GM21367 (cell line): ENCODE measurements around the gene SKI.
A peak's percentile ranks its signal among the peaks of the same experiment; 100 is the strongest.
"Not testable (repeated sequence)": the region's sequence is repeated elsewhere in the genome, so short reads cannot be mapped to it uniquely, and the experiment has no call there.

ENCODE experiments used
- ATAC-seq: cut with Tn5 transposase; IDR thresholded peaks from one replicate; pipeline ENCODE4 v1.9.1; 2021; ENCODE audit not compliant: unreplicated experiment

SKI gene

DNA sequence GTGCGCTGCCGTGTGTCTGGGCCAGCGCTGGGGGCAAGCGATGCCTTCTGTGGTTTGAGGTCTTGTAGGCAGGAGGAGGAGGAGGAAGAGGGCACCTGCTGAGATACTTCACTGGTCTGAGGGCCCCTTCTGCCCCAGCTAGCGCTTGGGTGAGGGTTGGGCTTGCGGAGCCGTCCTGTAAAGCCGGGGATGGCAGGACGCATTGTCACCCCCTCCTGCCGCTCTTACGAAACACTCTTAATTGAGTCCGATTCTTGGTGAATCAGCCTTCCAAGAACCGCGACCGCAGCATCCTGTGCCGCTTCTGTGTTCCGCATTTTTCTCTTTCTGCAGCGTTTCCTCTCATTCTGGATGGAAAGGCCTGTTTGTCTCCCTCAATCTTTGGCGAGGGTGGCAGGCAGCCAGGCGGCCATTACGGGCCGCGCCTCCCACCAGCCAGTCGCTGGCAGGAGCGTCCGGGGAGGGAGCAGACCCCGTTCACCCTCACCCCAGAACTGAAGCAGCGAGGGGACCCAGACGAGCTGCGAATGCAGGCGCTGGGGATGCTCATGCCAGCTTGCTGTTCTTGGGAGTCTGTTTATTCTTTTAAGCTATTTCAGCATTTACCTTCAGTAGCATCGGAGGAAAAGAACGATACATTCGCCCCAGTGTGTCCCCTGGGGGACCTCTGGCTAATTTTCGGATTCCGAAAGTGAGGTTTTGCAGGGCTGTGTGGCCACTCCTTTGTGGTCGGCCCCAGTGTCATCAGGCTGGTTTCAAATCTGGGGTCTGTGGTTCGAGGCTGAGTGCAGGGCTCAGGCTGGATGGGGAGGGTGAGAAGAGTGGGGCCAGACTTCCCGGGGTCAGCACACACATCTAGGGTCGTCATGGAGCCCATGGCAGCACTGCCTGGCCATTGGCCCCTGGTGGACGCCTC, 62.7 kb downstream of the SKI start:
- ATAC-seq = peak; percentile 40

DNA sequence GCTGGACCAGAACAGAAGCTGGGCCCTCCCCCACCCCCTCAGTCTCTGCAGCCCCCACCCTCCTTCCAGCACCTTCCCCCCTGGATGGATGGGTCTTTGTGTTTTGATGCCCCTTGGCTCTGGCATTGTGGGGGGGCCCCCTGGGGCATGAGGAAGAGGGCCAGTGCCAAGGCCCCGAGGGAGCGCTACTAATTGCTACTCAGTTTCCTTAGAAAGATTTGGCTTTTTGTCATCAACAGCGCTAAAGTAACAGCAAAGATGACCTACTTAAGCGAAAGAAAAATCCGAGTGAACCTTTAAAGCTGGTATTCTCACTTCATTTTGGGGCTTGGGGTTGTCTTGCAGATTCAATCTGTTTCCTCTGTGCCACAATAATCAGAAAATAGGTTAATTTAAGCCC, 63.5 kb downstream of the SKI start:
- ATAC-seq = no peak

DNA sequence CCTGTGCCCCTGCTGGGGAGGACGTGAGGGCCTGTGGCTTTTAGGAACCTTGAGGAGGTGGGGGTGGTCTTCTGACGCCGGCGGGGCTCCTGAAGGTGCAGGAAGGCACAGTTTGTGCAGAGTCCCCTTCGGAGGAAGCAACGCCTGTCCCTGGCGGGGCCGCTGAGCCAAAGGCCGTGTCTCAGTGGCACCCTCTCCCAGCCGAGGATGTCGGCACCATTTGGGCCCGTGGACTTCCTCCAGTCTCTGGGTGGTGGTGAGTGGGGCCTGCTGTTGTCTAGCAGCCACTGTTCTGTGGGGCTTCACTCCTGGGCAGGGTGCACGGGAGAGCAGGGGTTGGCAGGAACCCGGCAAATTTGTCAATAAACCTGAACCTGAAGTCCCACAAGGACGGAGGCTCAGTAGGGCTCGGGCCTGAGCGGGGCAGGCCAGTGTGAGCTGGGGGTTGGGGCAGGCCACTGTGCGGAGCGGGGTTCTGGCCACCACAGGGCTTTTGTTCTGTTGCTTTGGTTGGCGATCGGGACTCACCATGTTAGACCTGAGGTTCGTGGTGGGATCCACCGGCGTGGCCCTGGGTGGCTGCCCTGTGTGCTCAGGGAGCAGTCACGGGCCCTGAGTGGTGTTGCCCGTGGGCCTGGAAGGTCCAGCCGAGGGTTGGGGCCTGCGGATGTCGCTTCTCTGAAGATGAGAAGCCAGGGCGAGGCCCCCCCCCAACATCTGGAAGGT, 64.8 kb downstream of the SKI start:
- no peak for ATAC-seq

DNA sequence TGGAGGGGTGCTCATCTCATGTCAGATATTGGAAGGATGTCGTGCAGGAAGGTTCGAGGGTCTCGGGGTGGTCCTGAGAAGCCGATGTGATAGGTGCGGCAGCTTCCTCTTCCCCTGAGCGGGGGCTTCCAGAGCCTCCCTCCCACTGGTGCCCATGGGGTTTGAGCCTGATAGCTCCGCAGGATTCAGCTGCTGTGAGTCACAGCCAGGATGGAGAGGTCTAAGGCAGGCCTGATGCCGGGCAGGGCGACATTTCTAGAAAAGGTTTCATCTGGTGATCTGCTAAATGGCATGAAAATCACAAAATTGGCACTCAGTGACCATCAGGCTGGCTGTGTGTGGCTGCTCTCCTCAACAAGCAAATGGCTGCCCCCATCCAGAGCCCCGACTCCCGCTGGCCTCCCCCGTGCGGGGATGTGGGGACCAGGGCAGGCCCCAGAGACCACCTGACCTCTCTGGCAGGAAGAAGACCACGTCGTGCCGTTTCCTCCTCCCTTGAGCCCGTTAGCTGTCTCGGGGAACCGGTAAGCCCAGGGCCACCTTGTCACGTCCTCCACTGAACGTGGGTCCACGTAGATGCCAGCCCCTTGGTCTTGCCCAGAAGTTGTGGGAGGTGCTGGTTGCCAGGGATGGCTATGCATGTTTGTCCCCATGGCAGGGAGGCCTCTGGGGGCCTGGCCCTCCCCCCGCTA, 66.1 kb downstream of the SKI start:
- ATAC-seq = no peak

DNA sequence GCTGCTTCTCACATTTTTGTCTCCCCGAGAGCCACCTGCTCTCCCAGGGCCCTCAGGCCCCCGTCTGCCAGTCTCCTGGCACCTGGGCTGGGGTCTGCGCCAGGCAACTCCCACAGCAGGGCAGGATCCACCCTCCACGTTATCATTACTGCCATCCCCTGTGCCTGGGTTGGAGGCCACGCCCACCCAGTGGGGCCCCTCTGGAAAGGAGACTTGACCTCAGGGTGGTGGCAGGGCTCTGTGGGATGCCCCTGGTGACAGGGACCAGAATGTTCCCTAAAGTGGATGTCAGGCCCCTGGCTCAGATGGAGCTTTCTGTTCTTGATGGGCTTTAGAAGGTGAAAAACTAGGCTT, 66.6 kb downstream of the SKI start:
- ATAC-seq = no peak

DNA sequence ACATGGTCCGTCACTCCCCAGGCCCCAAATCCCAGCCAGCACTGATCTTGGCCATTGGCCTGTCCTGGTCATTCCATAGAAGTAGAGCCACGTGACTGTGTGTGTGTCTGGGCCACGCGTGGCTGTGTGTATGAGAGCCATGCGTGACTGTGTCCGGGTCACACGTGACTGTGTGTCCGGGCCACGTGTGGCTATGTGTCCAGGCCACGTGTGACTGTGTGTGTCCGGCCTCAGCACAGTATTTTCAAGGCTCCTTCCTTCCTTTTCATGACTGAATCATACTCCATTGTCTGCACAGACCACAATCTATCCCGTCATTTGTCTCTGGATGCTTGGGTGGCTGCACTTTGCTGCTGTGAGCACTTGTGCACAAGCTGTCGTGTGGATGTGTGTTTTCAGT, 67.4 kb downstream of the SKI start:
- ATAC-seq = no peak

DNA sequence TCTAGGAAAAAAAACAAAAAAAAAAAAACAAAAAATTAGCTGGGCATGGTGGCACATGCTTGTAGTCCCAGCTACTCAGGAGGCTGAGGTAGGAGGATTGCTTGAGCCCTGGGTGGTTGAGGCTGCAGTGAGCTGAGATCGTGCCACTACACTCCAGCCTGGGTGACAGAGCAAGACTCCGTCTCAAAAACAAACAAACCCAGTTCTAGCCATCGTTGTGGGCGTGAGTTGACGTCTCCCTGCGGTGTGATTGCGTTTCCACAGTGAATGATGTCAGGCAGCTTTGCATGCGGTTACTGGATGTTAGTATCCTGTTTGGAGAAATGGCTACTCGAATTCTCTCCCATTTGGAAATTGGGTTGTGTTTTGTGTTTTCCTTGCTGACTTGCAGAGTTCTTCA, 68.1 kb downstream of the SKI start:
- ATAC-seq = not testable (repeated sequence)

DNA sequence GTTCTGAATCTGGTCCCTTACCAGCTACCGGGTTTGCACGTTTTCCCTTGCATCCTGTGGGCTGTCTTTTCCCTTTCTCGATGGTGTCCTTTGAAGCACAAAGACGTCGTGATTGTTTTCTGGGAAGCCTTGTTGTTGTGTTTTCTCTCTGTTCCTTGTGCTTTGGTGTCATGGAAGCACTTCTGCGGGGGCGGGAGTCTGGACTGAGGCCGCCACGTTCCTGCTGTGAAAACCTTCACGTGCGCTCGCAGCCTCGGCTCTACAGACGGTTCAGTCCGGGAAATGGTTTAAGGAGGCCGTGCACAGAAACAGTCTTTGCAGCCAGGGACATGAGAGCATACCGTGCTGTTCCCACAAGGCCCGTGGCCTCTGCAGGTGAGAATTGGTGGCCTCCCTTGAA, 68.5 kb downstream of the SKI start:
- ATAC-seq = no peak

DNA sequence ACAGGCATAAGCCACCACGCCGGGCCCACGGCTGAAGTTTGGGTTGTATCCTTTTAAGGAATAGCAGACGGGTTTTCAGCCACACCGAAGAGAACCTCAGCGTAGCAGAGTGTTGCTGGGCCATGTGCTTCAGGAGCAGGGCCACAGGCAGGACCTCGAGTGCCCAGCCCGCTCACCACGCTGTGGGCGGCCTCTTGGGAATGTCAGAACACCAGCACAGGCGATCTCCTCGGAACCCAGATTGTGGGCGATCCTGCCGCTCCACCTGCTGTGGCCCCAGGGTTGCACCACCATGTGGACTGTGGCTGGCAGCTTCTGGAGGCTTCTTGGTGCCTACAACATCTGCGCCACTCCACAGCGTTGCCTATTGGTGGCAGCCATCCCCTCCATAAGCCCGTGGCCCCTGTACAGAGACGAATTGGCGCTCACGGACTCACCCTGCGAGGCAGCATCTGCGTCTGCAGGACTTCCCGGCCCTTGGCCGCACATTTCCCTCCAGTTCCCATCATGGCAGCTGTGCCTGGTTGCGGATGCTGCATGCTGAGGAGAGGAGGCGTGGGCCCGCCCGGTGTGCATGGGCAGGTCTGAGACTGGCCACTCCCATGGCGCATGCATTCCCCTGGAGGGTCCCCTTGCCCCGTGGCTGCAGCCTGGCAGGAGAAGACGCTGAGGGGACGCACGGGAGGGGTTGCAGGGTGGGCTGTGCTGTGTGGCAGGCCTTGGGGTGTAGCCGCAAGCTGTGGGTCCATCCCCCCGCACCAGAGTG, 69.3 kb downstream of the SKI start:
- no peak for ATAC-seq

DNA sequence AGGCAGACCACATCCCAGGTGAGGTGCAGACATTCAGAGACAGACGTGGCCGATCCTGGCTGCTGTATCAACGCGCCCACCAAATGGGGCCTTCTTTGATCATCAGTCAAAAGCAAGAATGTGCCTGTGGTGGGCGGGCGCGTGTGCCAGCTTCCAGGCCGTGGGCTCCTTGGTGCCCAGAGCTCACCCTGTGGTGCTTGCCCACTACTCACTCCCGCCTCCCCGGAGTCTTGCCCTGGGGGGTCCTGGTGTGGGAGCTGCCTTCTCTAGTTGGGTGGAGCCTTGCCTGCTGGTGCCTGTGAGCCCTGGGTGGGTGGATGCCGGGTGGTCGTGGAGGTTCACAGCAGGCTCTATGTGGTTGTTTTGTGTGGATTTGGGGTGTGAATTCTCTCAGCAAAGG, 70.6 kb downstream of the SKI start:
- no peak for ATAC-seq

DNA sequence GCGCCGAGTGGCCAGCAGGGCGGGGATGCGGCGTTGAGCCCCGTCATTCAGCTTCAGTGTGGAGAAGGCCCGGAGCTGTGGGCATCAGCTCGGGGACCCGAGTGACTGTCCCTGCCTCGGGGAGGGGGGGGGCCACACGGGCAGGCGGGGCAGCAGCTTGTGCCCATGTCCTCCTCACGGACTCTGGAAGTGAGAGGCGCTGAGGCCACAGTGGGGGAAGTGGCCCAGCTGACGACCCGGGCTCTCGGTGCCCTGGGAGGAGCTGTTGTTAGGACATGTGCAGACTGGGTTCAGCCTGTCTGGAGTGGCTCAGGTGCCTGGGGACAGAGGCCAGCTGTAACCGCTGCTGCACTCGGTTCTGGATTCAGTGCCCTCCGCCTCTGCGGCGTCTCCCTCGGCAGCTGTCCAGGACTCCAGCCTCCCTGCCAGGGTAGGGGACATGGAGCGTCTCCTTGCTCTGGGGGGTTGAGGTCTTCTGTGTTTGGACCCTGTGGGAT, 71.1 kb downstream of the SKI start:
- no peak for ATAC-seq

DNA sequence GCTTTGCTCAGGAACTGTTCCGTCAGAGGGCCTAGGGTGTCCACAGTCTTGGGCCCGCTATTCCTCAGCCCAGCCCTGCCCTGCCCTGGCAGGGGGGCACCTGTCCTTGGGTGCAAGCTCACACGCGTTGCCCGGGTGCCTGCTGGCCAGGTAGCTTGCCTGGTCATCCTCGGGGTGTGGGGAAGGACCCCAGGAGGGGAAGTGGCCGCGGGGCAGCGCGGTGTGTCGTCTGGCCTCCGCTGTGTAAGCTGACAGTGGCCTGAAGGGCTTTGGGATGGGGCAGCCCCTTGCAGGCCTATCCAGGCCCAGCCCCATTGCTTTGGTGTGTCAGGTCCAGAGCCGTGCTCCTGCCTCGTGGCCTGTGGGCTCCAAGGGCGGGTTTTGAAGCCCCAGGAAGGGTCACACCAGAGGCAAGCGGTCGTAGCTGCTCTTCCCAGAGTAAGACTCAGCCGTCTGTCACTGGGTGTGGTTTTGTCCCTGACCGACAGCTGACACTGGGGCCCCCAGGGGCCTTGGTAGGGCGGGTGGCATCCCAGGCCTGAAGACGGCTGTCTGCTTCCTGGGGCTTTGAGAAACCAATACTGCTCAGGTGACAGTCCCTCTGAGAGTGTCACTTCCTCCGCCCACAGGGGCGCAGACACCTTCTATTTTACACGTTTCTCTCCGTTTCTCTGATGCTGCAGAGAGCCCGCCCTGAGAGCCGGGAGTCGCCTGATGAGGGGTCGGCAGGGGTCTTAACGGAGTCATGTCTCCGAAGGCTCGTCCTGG, 72.1 kb downstream of the SKI start:
- ATAC-seq = peak; percentile 75

DNA sequence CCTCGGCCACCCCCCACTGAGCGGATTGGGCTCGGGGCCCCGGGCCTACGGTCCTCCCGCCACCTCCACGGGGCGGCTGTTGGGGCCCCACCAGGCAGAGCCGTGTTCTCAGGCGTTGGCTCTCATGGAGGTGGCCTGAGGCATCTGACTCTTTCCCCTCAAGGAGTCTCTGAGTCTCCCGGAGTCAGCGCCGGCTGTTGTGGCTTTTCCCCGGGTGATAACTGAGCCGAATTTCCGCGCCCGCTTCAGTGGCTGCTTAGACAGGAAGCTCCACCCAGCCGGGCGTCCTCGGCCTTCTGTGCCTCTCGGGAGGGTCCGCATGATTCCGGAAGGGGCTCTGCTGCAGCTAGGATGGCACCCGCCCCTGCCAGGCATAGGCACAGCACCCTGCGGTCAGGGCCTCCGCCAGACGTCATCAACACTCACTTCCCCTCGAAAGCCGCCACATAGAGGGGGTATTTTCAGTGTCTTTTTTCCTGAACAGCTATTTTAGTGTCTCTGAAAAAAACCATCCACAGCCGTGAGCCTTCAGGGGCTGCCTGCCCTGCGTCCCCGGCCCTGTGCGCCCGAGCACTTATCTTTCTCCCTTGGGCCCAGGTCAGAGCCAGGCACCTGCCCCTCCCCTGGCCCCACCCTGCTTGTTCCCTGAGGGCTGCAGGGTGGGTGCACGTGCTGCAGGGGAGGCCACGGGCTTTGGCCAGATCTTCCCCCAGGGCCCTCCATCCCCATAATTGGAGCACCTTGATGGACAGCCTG, 72.9 kb downstream of the SKI start:
- ATAC-seq = peak; percentile 52

DNA sequence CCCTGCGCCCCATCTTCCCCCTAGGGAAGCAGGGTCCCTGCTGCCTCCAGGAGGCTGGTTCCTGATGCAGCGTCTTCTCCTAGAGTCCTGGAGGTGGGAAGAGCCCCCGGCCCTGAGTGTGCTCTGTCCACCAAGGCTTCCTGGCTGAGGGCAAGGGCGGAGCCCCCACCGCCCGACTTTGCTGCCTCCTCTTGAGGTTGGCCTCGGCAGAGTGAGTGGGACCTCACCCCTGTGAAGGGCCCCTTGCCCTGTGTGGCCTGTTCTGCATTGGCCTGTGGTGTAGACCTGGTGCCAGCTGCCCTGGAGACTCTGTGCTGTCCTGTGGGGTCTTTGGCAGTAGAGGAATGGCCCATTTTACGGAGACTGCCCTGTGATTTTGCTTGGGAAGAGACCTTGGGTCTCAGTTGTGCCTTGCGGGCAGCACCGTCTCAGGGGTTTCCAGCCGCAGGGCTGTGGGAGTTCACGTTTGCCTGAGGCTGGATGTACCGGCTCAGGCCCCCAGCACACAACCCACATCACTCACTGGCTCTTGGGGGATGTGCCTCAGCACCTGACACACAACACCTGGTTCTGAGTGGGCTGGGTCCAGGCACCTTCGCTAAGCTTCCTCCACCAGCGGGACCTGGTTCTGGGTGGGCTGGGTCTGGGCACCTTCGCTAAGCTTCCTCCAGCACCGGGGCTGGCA, 73.6 kb downstream of the SKI start:
- no peak for ATAC-seq

DNA sequence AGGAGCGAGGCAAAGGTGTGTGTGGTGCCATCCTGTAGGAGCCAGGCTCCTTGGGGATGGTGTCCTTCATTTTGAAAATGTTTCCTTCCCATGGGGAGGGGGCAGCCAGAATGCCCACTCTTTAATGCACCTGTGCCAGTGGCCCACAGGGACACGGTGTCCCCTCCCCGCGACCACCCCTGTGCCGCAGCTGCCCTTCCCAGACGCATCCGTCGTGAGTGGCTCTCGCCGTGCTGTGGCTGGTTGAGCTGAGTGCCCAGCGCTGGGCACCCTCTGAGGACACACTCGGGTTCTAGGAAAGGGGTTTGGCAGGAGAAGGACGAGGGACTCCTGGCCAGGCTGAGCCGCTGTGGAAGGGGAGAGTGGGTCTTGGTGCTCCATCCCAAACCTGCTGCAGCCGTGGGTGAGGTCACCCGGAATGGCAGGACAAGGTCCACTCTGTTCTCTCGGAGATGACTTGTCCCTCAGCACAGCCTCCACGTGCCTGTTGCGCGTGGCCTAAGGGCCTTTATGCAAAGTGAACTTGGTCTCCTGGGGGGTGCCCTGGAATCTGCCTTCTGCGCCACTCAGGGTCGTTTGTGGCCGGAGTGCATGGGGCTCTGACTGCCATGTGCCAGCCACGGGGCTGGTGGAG, 74.3 kb downstream of the SKI start:
- ATAC-seq = no peak

DNA sequence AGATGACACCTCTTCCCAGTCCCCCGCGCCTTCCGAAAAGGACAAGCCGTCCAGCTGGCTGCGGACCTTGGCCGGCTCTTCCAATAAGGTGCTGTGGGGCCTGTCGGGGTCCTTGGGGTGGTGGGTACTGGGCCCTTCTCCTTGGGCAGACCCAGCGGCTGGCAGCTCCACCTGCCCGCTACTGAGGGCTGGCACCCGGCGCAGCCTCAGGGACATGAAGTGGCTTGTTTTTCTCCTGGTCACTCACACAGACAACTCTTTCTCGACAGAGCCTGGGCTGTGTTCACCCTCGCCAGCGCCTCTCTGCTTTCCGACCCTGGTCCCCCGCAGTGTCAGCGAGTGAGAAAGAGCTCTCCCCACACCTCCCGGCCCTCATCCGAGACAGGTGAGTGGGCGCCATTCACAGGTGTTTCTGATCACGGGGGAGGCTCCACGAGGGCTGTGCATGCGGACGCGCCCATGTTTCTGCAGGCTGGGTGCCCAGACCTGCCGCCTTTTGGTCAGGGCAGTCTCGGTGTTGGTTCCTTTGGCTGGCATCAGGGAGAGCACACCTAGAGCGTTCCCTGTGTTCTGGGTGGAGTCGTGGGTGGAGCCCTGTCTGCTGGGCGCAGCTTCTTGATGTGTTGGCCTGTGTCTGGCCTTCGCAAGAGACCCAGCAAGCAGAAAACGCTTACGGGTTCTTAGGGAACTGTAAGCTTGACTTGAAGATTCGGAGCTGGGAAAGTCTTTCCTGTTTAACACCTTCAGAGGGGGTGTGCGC, 75.1 kb downstream of the SKI start:
- ATAC-seq = no peak

DNA sequence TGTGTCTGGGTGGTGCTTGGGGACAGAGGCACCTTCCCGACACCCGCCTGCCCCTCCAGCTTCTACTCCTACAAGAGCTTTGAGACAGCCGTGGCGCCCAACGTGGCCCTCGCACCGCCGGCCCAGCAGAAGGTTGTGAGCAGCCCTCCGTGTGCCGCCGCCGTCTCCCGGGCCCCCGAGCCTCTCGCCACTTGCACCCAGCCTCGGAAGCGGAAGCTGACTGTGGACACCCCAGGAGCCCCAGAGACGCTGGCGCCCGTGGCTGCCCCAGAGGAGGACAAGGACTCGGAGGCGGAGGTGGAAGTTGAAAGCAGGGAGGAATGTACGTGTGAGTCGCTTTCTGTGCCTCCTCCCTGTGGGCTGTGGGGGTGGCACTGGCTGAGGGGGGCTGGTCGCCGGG, 75.7 kb downstream of the SKI start:
- ATAC-seq = no peak

DNA sequence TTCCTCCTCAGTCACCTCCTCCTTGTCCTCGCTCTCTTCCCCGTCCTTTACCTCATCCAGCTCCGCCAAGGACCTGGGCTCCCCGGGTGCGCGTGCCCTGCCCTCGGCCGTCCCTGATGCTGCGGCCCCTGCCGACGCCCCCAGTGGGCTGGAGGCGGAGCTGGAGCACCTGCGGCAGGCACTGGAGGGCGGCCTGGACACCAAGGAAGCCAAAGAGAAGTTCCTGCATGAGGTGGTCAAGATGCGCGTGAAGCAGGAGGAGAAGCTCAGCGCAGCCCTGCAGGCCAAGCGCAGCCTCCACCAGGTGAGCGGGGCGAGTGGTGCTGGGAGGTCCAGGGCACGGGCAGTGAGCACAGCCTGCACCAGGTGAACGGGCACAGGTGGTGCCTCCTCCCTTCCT, 76.2 kb downstream of the SKI start:
- no peak for ATAC-seq
